Stimulated activated CD4-positive, alpha-beta T cell treated with anti-CD3 and anti-CD28 coated beads, Interleukin-12 subunit alpha, Interleukin-12 subunit beta, amount 100 ng/mL, for 48 hours (primary cell): ENCODE measurements around the gene CITED4.

Experiments
- DNase-seq, 3 donors: peaks; one replicate each; pipeline ENCODE4 v3.0.0-alpha.2; 2020; ENCODE audit warnings: low read depth in 2 of 3, low spot score in 1 of 3

Gene CITED4

GRCh38 chr1:40834968-40835545, 27.1 kb downstream of the CITED4 start:
- no peak for DNase-seq

GRCh38 chr1:40833979-40834378, 28.2 kb downstream of the CITED4 start:
- no peak for DNase-seq

- no peak for DNase-seq
Observed at GRCh38 chr1:40831001-40831732, 31.0 kb downstream of the CITED4 start.

DNA sequence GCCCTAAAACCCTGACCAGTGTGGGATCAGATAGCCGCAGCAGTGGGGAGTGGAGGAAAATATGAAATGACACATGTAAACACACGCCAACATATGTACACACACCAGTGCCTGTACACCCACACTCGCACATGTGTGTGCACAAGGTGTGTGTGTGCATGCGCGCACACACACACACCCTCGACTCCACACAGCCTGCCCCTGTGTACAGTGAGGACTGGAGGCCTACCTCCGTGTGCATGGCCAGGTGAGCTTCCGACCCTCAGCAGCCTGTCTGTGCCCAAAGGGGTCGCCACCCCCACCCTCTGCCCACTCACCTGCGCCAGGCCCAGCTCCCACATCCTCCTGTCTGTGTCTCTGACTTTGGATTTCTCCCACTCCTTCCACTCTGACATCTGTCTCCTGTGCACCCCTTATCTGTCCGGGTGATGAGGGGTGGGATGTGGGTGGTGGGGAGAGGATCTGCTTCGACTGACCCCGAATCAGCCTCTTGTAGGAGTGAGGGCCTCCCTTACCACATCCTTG, 31.7 kb downstream of the CITED4 start:
- DNase-seq = no peak

DNA sequence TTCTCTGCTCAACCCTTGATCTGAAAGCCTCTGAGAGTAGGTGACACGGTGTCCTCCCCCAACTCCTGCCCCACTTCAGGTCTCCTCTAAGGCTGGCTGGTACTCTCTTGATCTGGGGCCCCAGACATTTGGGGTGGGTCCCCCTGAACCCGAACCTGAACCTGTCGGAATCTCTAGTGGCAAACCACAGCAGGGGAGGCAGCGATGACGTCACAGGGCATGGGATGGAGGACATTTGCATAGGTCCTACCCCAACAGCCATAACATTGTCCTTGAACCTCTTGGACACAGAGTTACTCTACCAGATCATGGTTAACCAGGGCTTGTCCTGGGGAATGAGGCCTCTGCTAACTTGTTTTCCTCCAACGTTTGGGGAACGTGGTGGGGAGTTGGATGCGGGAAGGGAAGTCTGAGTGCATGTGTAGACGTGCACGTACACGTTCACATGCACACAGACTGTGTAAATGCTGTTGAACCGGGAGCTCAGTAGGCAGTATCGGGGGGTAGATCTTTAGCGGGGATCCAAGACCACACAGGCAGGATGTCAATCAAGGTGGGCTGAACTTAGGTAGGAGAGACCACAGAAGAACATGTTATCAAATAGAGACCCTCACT, 32.4 kb downstream of the CITED4 start:
- no peak for DNase-seq

DNA sequence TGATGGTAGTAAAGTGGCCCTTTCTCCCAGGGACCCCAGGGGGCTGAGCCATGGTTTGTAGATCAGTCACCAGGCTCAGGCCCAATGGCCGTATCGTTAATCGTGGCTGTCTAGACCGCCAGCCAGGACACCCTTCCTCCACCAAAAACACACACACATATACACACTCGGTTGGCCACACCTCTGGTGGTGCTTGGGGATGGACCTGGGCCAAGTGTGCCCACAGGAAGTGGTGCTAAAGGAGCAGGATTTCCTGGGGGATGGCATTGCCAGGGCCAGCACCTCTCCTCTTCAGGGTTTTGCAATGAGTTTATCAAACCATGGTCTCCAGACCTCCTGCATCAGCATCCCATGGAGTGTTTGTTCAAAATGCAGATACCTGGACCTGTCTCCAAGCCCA, 36.2 kb downstream of the CITED4 start:
- DNase-seq = no peak

DNA sequence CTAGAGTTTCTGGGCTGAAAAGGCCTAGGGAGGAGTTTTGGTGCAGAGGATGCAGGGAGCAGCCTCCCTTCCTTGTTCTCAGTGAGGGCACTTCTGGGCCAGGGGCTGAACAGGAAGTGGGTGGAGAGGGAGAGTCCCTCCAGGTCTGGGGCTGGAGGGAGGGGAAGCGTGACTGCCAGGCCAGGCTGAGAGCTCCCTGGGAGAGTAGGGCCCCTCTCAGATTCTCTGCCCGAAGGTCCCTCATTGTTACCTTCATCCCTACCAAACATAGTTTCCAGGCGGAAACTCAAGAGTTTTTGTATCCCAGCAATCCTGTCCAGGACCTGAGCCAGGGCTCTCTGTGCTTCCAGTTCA, 36.8 kb downstream of the CITED4 start:
- no peak for DNase-seq

DNA sequence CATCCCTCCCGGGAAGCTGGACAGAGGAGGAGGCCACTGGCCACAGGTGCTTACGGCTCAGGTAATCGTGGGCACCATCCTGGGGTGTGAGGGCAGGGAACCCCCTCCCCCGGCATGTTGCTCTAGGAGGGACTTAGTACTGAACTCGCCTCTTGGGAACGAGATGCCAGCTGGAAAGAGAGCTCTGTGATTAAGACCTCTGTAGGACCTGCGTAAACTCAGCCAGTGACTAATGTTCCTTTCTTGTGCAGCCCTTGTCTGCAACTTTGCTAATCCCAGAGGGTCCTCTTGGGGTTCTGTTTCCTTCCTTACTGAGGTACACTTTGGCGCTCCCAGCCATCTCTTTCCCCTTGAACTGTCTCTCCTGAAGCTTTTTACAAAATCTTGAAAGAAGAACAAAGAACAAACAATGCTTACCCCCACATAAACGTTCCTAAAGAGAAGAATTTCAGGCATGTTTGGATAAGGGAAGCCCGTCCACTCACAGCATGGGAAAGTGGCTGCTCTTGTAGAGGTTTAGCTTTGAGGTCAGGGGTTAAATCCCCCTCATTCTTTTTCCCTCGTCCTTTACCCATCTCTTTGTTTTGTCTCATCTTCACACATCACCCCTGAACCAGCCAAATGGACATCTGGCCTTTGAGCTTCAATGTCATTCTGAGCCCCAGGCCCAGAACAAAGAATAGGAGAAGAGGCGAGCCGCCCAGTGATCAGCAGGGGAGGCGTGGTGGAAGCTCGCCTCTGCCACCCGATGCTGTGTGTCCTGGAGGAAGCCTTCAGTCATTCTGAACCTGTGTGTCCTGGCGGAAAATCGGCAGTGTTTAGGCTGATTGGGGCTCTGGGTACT, 37.4 kb downstream of the CITED4 start:
- DNase-seq = no peak

- no peak for DNase-seq
Observed at GRCh38 chr1:40823983-40824382, 38.2 kb downstream of the CITED4 start.

- no peak for DNase-seq
Observed at GRCh38 chr1:40823345-40823744, 38.8 kb downstream of the CITED4 start.

DNA sequence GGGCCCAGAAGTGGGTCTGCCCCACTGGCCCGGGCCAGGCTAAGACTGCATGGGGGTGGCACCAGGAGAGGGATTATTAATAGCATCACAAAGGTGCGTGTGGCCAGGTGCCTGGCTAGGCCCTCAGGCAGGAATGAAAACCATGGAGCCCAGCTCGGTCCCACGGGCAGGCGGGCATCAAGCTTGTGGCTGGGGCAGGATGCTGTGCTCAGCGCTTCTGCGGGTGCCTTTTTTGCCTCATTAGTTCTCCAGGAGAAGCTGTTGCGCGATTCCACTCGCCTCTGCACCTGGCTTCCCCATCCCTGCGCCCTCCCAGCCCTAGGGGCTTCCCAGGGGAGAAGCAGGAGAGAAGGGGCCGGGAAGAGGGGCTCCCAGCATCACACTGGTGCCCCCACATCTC, 39.3 kb downstream of the CITED4 start:
- no peak for DNase-seq

DNA sequence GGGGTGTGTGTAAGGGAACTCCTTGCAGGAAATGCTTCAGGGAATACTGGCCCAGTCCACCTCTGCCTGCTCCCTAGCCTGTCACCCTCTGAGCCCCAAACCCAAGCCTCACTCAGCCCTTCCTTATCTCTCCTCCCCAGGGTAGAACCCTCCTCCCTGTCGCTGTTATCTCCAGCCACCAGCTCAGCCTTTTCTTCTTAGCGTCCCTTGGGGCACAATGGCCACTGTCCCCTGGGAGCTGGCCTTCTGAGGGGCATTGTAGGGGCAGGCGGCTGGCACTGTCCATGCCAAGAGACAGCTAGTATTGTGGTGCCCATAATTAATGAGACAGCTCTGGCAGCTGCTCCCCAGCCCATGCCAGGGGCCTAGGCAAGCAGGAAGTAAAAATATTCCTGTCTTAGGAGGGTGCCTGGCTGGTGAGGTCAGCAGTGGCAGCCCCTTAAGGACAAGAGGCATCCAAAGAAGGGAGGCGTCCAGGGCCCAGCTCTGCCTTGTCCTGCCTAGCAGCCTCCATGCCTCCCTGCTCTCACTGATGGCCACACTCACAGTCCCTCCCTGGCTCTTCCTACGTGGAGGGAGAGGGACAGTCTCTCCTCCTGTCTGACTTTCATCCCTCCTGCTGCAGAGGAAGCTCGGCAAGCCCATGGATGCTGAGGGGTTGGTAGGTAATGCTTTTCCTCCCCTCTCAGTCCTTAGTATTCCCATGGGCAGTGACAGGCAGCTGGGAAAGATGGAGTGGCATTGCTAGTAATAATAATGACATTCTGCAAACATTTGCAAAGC, 41.1 kb downstream of the CITED4 start:
- no peak for DNase-seq

- no peak for DNase-seq
Observed at GRCh38 chr1:40820251-40820797, 41.8 kb downstream of the CITED4 start.

- no peak for DNase-seq
Observed at GRCh38 chr1:40819101-40819500, 43.1 kb downstream of the CITED4 start.

- peak; percentile 72 to 82 (median 80) for DNase-seq
Observed at GRCh38 chr1:40818264-40818961, 43.8 kb downstream of the CITED4 start.

DNA sequence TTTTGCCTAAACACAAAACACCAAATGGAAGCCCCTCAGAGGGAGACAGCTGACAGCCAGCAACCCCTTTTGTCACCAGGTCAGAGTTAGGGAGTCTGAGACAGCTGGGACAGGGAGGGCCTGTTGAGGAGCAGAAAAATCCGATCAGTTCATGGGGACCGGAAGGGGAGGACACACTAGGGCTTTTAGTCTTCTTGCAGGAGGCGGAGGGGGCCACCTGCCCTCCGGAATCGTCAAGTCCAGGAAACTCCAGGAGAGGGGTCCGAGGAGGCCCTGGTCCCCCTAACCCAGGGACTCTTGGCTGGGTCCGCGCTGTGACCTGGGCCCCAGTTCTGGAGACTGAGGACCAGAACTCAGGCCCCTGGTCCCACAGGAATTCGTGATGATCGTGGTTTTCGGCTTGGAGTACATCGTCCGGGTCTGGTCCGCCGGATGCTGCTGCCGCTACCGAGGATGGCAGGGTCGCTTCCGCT, 44.3 kb downstream of the CITED4 start:
- no peak for DNase-seq

GRCh38 chr1:40815420-40815819, 46.7 kb downstream of the CITED4 start:
- DNase-seq = no peak
